Measurements from ENCODE around the gene TRPV4. TPM values are rescaled to one million over a fixed set of nuclear protein-coding genes. Genes with fewer than 3 reads are reported as not detected.

Gene TRPV4
- total RNA-seq, 4 donors from 2014 or later, result not detected

GRCh38 chr12:109770861-109771670 lies 62.1 kb downstream of the TRPV4 start:
- H3K9me3 ChIP-seq, result no peaks in the 10 kb centered on the region
- H3K27me3 ChIP-seq, result no peaks in the 10 kb centered on the region
- TF ChIP-seq POLR2A (IDR thresholded peaks at IDR 0.05), result no peak
- TF ChIP-seq CTCF (IDR thresholded peaks at IDR 0.05 in 4 of 5, conservative IDR thresholded peaks at IDR 0.05 in 1 of 5), result no peak
- in situ Hi-C loops (cut with MboI; ENCODE audit: low sequenced_read_pairs in 4 of 4) (loop anchor here (5.0 to 10.0 kb wide), 2 partner anchors 169 to 246 kb away; no protein-coding TSS in a partner anchor), intact Hi-C loops (cut with DNase I; ENCODE audit: low total_unique reads) (loop anchor here (10.0 kb wide), 1 partner anchor 346 kb away; no protein-coding TSS in a partner anchor)
- H3K4me1 ChIP-seq, result peaks cover 7 to 12% of the 10 kb centered on the region in 2 donors
- ATAC-seq, result no peak
- DNase-seq, result no peak
- no peak overlapping the region for H3K27ac ChIP-seq
- H3K4me3 ChIP-seq, result no peak overlapping the region
- H3K36me3 ChIP-seq, result no peaks in the 10 kb centered on the region

- no peak overlapping the region for H3K4me3 ChIP-seq
- TF ChIP-seq POLR2A (IDR thresholded peaks at IDR 0.05) (no peak), CTCF (IDR thresholded peaks at IDR 0.05 in 4 of 5, conservative IDR thresholded peaks at IDR 0.05 in 1 of 5) (no peak)
- no peak overlapping the region for H3K27ac ChIP-seq
- DNase-seq (no peak), ATAC-seq (no peak)
- peaks cover 7 to 12% of the 10 kb centered on the region in 2 donors for H3K4me1 ChIP-seq
- intact Hi-C loops (cut with DNase I; ENCODE audit: low total_unique reads) (loop anchor here (10.0 kb wide), 1 partner anchor 345 kb away; no protein-coding TSS in a partner anchor), in situ Hi-C loops (cut with MboI; ENCODE audit: low sequenced_read_pairs in 4 of 4) (loop anchor here (5.0 to 10.0 kb wide), 2 partner anchors 168 to 245 kb away; no protein-coding TSS in a partner anchor)
- no peaks in the 10 kb centered on the region for H3K36me3 ChIP-seq
- H3K9me3 ChIP-seq, result no peaks in the 10 kb centered on the region
- no peaks in the 10 kb centered on the region for H3K27me3 ChIP-seq
These were observed 62.9 kb downstream of the TRPV4 start for GRCh38 chr12:109770104-109770860.

GRCh38 chr12:109768901-109769670 lies 64.1 kb downstream of the TRPV4 start:
- intact Hi-C loops (cut with DNase I; ENCODE audit: low total_unique reads), result no loop called here
- Histone ChIP-seq H3K9me3 (no peaks in the 10 kb centered on the region), H3K36me3 (no peaks in the 10 kb centered on the region), H3K27ac (no peak overlapping the region), H3K27me3 (no peaks in the 10 kb centered on the region), H3K4me1 (peaks cover 7 to 12% of the 10 kb centered on the region in 2 donors), H3K4me3 (no peak overlapping the region)
- ATAC-seq, result no peak
- in situ Hi-C loops (cut with MboI; ENCODE audit: low sequenced_read_pairs in 4 of 4), result no loop called here
- TF ChIP-seq CTCF (IDR thresholded peaks at IDR 0.05 in 4 of 5, conservative IDR thresholded peaks at IDR 0.05 in 1 of 5), result no peak
- TF ChIP-seq POLR2A (IDR thresholded peaks at IDR 0.05), result no peak
- no peak for DNase-seq

GRCh38 chr12:109767991-109768900 lies 65.0 kb downstream of the TRPV4 start:
- Histone ChIP-seq H3K27me3 (no peaks in the 10 kb centered on the region), H3K36me3 (no peaks in the 10 kb centered on the region), H3K27ac (no peak overlapping the region), H3K9me3 (no peaks in the 10 kb centered on the region), H3K4me3 (no peak overlapping the region), H3K4me1 (peaks cover 7 to 8% of the 10 kb centered on the region in 2 donors)
- DNase-seq (no peak), ATAC-seq (no peak)
- in situ Hi-C loops (cut with MboI; ENCODE audit: low sequenced_read_pairs in 4 of 4) (no loop called here), intact Hi-C loops (cut with DNase I; ENCODE audit: low total_unique reads) (no loop called here)
- no peak for TF ChIP-seq CTCF (IDR thresholded peaks at IDR 0.05 in 4 of 5, conservative IDR thresholded peaks at IDR 0.05 in 1 of 5)
- no peak for TF ChIP-seq POLR2A (IDR thresholded peaks at IDR 0.05)
